NCI-H2227 (cell line): ENCODE results near the gene PIGP.
"Not testable (repeated sequence)": the region's sequence is repeated elsewhere in the genome, so short reads cannot be mapped to it uniquely, and the experiment has no call there.

Source experiments
- DNase-seq: peaks from one replicate; lab custom pipeline; 2025; ENCODE audit not compliant: unreplicated experiment; lab: John Stamatoyannopoulos, UW

Gene PIGP

GRCh38 chr21:37072988-37073416 lies at the start of gene PIGP, which contains the start of gene TTC3:
TSS of gene PIGP (minus strand) at chr21:37073071. CDS start at chr21:37072515, 556 bp downstream.
TSS of gene TTC3 (plus strand) at chr21:37073254. CDS start at chr21:37087258, 14,004 bp downstream.
- peak; percentile 98 for DNase-seq

- DNase-seq: no peak
Measured at GRCh38 chr21:37119421-37120218, 46.7 kb upstream of the PIGP start.

- no peak for DNase-seq
Measured at GRCh38 chr21:37118187-37118826, 45.4 kb upstream of the PIGP start.

GRCh38 chr21:37117204-37117603 lies 44.3 kb upstream of the PIGP start:
- DNase-seq: no peak

GRCh38 chr21:37116459-37116858 lies 43.6 kb upstream of the PIGP start:
- DNase-seq: not testable (repeated sequence)

- DNase-seq: not testable (repeated sequence)
Measured at GRCh38 chr21:37114301-37114700, 41.4 kb upstream of the PIGP start.

DNA sequence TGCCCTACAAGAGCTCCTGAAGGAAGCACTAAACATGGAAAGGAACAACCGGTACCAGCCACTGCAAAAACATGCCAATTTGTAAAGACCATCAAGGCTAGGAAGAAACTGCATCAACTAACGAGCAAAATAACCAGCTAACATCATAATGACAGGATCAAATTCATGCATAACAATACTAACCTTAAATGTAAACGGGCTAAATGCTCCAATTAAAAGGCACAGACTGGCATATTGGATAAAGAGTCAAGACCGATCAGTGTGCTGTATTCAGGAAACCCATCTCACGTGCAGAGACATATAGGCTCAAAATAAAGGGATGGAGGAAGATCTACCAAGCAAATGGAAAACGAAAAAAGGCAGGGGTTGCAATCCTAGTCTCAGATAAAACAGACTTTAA lies 38.2 kb upstream of the PIGP start:
- DNase-seq: not testable (repeated sequence)

DNA sequence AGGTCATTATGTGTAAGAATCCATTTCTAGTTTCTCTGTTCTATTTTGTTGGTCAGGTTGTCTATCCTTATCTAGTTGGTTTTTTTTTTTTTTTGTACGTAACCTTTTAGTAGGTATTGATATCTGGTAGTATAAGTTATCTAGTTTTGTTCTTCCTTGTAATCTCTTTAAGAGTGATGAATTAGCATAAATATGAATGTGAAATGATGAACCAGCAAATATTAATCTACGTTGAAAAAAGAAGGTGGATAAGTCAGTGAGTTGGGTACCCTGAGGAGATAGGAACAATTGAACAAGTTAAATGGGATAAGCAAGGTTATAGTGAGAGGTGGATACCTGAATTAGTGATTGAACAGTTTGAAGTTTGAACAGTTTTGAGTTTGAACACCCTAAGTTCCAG lies 34.1 kb upstream of the PIGP start:
- DNase-seq: no peak

GRCh38 chr21:37102746-37103145 lies 29.9 kb upstream of the PIGP start:
- DNase-seq: not testable (repeated sequence)

GRCh38 chr21:37101384-37101783 lies 28.5 kb upstream of the PIGP start:
- DNase-seq: no peak

DNA sequence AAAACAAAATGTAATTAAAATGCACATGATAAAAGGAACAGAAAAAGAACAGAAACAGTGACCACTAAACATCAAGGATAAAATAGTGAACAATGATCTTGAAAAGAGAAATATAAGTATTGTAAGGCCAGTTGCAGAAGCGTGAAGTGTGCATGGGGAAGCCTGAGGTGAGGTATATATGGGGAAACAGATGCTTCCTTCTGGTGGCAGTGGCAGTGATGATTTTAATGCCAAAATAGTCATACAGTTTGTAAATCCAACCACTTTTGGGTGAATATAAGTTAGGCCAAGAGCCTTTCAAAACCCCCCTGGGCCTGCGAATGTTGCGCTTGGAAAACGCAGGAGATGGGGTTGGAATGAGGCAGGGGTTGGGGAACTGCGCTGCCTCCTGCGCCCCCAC lies 27.4 kb upstream of the PIGP start:
- no peak for DNase-seq

GRCh38 chr21:37098751-37099150 lies 25.9 kb upstream of the PIGP start:
- DNase-seq: no peak

DNA sequence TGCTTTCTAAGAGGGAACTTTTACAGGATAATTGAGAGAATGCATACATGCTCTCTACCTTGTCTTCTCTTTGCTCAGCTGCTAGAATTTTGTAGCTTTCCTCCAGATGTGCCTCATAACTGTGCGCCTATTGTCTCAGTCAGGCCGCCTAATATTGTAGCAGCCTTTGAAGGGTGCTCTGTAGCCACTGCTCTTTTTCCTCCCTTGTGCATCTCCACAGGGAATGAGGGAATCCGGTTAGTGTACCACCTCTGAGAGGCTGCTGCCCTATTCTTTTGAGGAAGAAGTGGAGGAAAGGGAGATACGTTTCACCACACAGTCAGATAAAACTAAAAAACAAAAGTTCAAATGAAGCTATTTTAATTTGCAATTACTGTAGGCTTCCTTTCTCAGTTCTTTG lies 22.9 kb upstream of the PIGP start:
- no peak for DNase-seq

GRCh38 chr21:37093977-37094376 lies 21.1 kb upstream of the PIGP start:
- DNase-seq: no peak

DNA sequence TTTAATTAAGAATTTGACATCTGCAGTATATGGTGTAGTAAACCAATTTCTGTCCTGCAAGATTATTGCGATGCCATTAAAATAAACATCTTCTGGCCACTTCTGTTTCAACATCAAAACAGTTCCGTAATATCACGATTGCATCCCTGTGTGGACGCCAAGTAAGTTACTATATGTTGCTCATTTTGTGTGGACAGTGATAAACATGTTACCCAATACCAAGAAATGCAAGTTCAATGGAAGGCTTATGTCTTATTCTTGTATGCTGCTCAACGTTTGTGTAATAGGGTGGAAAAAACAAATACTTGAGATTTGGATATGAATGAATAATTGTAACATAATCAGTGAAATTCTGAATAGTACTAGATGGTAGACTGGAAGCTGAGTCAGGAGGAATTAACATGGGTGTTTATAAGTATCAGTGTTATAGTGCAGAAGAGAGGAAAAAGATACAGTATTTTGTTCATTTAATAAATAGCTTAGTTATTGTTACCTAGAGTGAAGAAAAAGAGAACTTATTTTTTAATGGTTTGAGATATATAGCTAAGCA lies 15.4 kb upstream of the PIGP start:
- DNase-seq: no peak

- peak; percentile 54 for DNase-seq
Measured at GRCh38 chr21:37087188-37087587, 14.3 kb upstream of the PIGP start.

GRCh38 chr21:37085726-37086125 lies 12.9 kb upstream of the PIGP start:
- no peak for DNase-seq

DNA sequence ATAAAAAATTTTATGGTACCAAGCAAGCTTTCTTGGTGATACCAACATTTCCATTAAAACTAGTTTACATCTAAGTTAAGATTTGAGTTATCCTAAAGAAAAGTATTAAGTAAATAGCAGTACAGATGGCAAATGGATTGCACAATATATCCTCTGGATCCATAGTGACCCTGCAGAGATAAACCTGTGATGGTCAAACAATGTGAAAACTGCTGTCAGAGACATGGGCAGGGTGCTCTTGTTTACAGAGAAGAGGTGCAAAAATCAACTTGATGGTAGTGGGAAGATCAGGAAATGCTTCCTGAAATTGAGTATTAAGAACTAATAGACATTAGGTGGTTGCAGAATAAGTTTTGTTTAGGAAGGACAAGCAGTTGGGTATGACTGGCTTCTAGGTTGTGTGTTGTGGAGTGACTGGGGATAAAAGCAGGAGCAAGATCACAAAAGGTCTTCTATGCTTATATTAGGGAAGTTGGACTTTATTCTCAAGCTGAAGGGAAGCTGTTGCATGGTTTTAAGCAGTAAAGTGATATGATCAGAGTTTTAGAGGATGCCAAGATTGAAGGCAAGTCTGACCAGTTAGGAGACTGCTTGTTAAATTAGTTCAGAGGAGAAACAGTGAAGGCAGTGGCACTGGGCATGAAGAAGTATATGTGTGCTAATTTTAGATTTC lies 10.1 kb upstream of the PIGP start:
- DNase-seq: no peak

GRCh38 chr21:37082375-37082774 lies 9.5 kb upstream of the PIGP start:
- no peak for DNase-seq

GRCh38 chr21:37079211-37079824 lies 6.4 kb upstream of the PIGP start:
- no peak for DNase-seq

- DNase-seq: no peak
Measured at GRCh38 chr21:37077403-37077802, 4.5 kb upstream of the PIGP start.
